ENCODE measurements around the gene EPHB4. TPM values are rescaled to one million over a fixed set of nuclear protein-coding genes. Genes with fewer than 3 reads are reported as not detected.
"Not testable (repeated sequence)": the region's sequence is repeated elsewhere in the genome, so short reads cannot be mapped to it uniquely, and the experiment has no call there.

EPHB4 gene
- total RNA-seq, 1 experiment from 2014 or later, result 120 TPM

- no peak for DNase-seq (ENCODE audit: low spot score)
- no peak for TF ChIP-seq ZNF138 (CRISPR knock-in tag; conservative IDR thresholded peaks at IDR 0.05)
- TF ChIP-seq, protein P1, sequence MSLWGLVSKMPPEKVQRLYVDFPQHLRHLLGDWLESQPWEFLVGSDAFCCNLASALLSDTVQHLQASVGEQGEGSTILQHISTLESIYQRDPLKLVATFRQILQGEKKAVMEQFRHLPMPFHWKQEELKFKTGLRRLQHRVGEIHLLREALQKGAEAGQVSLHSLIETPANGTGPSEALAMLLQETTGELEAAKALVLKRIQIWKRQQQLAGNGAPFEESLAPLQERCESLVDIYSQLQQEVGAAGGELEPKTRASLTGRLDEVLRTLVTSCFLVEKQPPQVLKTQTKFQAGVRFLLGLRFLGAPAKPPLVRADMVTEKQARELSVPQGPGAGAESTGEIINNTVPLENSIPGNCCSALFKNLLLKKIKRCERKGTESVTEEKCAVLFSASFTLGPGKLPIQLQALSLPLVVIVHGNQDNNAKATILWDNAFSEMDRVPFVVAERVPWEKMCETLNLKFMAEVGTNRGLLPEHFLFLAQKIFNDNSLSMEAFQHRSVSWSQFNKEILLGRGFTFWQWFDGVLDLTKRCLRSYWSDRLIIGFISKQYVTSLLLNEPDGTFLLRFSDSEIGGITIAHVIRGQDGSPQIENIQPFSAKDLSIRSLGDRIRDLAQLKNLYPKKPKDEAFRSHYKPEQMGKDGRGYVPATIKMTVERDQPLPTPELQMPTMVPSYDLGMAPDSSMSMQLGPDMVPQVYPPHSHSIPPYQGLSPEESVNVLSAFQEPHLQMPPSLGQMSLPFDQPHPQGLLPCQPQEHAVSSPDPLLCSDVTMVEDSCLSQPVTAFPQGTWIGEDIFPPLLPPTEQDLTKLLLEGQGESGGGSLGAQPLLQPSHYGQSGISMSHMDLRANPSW (CRISPR knock-in tag; conservative IDR thresholded peaks at IDR 0.05; ENCODE audit: low read depth), result no peak
- Mint-ChIP-seq H3K36me3 (peaks cover 74% of the 10 kb centered on the region), H3K9me3 (no peaks in the 10 kb centered on the region), H3K4me1 (no peaks in the 10 kb centered on the region), H3K27me3 (ENCODE audit: low read depth) (no peaks in the 10 kb centered on the region), H3K27ac (no peak overlapping the region), H3K4me3 (no peak overlapping the region)
- ATAC-seq, result no peak
- POLR2A ChIA-PET, result interaction anchor here (0.7 to 1.8 kb wide), 3 partner anchors 21 to 232 kb away, joined by 3 to 5 read pairs (median 3); partner anchors contain the start of gene SLC12A9
- CTCF ChIA-PET, result interaction anchor here (1.1 to 2.9 kb wide), 2 partner anchors 16 to 35 kb away, joined by 4 to 10 read pairs; partner anchors contain the start of gene SLC12A9
Measured at GRCh38 chr7:100817097-100817496, 10.2 kb downstream of the EPHB4 start.

- H3K4me1 Mint-ChIP-seq; H3K27me3 Mint-ChIP-seq (ENCODE audit: low read depth); ATAC-seq; H3K27ac Mint-ChIP-seq; H3K4me3 Mint-ChIP-seq; DNase-seq (ENCODE audit: low spot score); H3K9me3 Mint-ChIP-seq: not testable (repeated sequence)
- H3K36me3 Mint-ChIP-seq, result peaks cover 69% of the 10 kb centered on the region
- ChIA-PET POLR2A (interaction anchor here (0.7 to 1.8 kb wide), 5 partner anchors 11 to 232 kb away, joined by 3 to 5 read pairs (median 3); partner anchors contain the start of genes EPHB4 and SLC12A9), CTCF (interaction anchor here (0.6 to 2.9 kb wide), 4 partner anchors 15 to 54 kb away, joined by 3 to 10 read pairs (median 4); partner anchors contain the start of gene SLC12A9)
Measured at GRCh38 chr7:100816515-100816914, 10.8 kb downstream of the EPHB4 start.

DNA sequence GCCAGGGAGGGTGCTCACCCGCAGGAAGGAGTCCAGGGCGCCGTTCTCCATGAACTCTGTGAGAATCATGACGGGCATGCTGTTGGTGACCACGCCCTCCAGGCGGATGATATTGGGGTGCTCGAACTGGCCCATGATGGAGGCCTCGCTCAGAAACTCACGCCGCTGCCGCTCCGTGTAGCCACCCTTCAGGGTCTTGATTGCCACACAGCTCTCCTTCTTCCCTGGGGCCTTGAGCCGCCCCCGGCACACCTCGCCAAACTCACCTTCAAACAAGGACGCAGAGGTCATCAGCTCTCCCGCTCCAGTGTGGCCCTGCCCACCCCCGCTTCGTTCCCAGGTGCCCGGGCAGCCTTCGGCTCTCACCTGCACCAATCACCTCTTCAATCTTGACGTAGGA is 14.6 kb downstream of the EPHB4 start:
- Mint-ChIP-seq H3K27me3 (ENCODE audit: low read depth) (no peaks in the 10 kb centered on the region), H3K9me3 (no peaks in the 10 kb centered on the region), H3K4me3 (no peak overlapping the region), H3K27ac (no peak overlapping the region), H3K36me3 (peaks cover 74% of the 10 kb centered on the region), H3K4me1 (no peaks in the 10 kb centered on the region)
- no peak for TF ChIP-seq ZNF281 (CRISPR knock-in tag; IDR thresholded peaks at IDR 0.05)
- TF ChIP-seq, protein P2, sequence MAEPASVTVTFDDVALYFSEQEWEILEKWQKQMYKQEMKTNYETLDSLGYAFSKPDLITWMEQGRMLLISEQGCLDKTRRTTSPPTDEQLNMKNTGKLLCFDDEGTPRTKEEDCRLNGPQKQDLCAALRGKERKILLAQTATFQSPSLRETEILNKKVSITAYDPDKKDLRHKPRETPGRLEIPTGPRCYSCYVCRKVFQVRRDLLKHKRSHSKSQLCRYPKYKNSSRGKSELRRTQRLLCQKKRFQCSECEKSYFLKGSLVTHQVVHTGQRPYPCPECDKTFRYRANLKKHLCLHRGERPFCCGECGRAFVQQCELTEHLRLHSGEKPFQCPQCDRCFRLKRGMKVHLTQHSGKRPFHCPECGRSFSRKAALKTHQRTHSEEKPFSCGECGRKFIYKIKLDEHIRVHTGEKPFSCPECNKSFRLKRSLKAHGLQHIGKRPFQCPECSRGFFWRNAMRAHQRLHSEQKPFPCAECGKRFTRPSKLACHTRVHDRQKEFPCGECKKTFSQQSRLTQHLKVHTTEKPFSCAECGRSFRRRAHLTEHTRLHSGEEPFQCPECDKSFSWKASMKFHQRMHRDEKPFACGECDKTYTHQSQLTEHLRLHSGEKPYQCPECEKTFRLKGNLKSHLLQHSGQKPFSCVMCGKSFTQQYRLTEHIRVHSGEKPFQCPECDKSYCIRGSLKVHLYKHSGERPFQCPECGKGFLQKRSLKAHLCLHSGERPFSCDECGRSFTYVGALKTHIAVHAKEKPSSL (CRISPR knock-in tag; conservative IDR thresholded peaks at IDR 0.05), result no peak
- no peak for TF ChIP-seq SOX15 (CRISPR knock-in tag; IDR thresholded peaks at IDR 0.05)
- TF ChIP-seq CBFB (CRISPR knock-in tag; IDR thresholded peaks at IDR 0.05; ENCODE audit: low read depth), result no peak
- no peak for TF ChIP-seq ZNF263 (CRISPR knock-in tag; IDR thresholded peaks at IDR 0.05; ENCODE audit: low read depth)
- no peak for TF ChIP-seq IRF2 (CRISPR knock-in tag; IDR thresholded peaks at IDR 0.05; ENCODE audit: borderline replicate concordance, low read depth)
- ATAC-seq (no peak), DNase-seq (ENCODE audit: low spot score) (no peak)
- ChIA-PET POLR2A (no interaction called here), CTCF (interaction anchor here (2.8 kb wide), 1 partner anchor 40 kb away, joined by 11 read pairs; the partner anchor contains the start of gene SLC12A9)

DNA sequence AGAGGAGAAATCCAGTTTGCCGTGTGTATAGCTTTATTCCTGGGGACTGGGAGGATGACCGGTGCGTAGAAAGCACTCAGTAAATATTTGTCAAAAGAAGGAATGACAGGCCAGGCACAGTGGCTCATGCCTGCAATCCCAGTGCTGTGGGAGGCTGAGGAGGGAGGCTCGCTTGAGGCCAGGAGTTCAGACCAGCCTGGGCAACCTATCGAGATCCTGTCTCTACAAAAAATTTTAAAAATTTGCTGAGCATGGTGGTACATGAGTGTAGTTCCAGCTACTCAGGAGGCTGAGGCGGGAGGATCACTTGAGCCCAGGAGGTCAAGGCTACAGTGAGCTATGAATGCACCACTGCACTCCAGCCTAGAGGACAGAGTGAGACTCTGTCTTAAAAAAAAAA is 15.8 kb downstream of the EPHB4 start:
- Mint-ChIP-seq H3K36me3 (peaks cover 79% of the 10 kb centered on the region), H3K27ac (no peak overlapping the region; the same call in 1 of the 2 replicates), H3K4me3 (no peak overlapping the region), H3K9me3 (no peaks in the 10 kb centered on the region), H3K27me3 (ENCODE audit: low read depth) (no peaks in the 10 kb centered on the region), H3K4me1 (no peaks in the 10 kb centered on the region)
- ATAC-seq (no peak), DNase-seq (ENCODE audit: low spot score) (no peak)
- POLR2A ChIA-PET, result interaction anchor here (0.9 to 1.1 kb wide), 2 partner anchors 12 to 105 kb away, joined by 3 read pairs; no protein-coding TSS in a partner anchor
- CTCF ChIA-PET, result interaction anchor here (1.8 to 2.8 kb wide), 2 partner anchors 10 to 41 kb away, joined by 8 to 11 read pairs; partner anchors contain the start of gene SLC12A9
- TF ChIP-seq FOXJ3 (CRISPR knock-in tag; IDR thresholded peaks at IDR 0.05; ENCODE audit: borderline replicate concordance) (no peak), JUN (CRISPR knock-in tag; IDR thresholded peaks at IDR 0.05) (no peak), ZNF281 (CRISPR knock-in tag; IDR thresholded peaks at IDR 0.05) (no peak), HMGXB4 (CRISPR knock-in tag; IDR thresholded peaks at IDR 0.05) (no peak), FOXP1 (CRISPR knock-in tag; IDR thresholded peaks at IDR 0.05; ENCODE audit: borderline replicate concordance) (no peak), HMGA2 (CRISPR knock-in tag; IDR thresholded peaks at IDR 0.05) (no peak)
- TF ChIP-seq, protein P3, sequence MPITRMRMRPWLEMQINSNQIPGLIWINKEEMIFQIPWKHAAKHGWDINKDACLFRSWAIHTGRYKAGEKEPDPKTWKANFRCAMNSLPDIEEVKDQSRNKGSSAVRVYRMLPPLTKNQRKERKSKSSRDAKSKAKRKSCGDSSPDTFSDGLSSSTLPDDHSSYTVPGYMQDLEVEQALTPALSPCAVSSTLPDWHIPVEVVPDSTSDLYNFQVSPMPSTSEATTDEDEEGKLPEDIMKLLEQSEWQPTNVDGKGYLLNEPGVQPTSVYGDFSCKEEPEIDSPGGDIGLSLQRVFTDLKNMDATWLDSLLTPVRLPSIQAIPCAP (CRISPR knock-in tag; IDR thresholded peaks at IDR 0.05), result no peak
